HUES64 (cell line): ENCODE results near the gene TSGA10IP.

Experiments used
- H3K27ac ChIP-seq: 2 replicates; pipeline ENCODE4 v1.7.0; 2013; ENCODE audit warnings: low read depth, low read length, inconsistent platforms
- H3K27me3 ChIP-seq: 2 replicates; pipeline ENCODE4 v1.6.1; 2013; ENCODE audit warnings: mild to moderate bottlenecking, low read length; ENCODE audit not compliant: insufficient read depth
- H3K36me3 ChIP-seq: 2 replicates; pipeline ENCODE4 v1.6.1; 2013; ENCODE audit warnings: mild to moderate bottlenecking, low read length; ENCODE audit not compliant: insufficient read depth
- H3K4me1 ChIP-seq: 2 replicates; pipeline ENCODE4 v1.6.1; 2013; ENCODE audit warnings: mild to moderate bottlenecking, low read length, moderate library complexity; ENCODE audit not compliant: insufficient read depth
- H3K4me3 ChIP-seq: 2 replicates; pipeline ENCODE4 v1.5.1; 2013; ENCODE audit warnings: mild to moderate bottlenecking, low read length, moderate library complexity
- H3K9ac ChIP-seq: 2 replicates; pipeline ENCODE4 v1.6.1; 2013; ENCODE audit warnings: mild to moderate bottlenecking, low read depth, low read length
- H3K9me3 ChIP-seq: 2 replicates; pipeline ENCODE4 v1.6.1; 2013; ENCODE audit warnings: low read depth, low read length; ENCODE audit not compliant: insufficient read depth
- WGBS: fragments of 150-250, 120-280 bp; methylation state at CpG from one replicate; pipeline ENCODE4 v1.1.7; 2013; ENCODE audit warnings: missing lambda C conversion rate; 5-methylcytosine and 5-hydroxymethylcytosine counted together

TSGA10IP gene

DNA sequence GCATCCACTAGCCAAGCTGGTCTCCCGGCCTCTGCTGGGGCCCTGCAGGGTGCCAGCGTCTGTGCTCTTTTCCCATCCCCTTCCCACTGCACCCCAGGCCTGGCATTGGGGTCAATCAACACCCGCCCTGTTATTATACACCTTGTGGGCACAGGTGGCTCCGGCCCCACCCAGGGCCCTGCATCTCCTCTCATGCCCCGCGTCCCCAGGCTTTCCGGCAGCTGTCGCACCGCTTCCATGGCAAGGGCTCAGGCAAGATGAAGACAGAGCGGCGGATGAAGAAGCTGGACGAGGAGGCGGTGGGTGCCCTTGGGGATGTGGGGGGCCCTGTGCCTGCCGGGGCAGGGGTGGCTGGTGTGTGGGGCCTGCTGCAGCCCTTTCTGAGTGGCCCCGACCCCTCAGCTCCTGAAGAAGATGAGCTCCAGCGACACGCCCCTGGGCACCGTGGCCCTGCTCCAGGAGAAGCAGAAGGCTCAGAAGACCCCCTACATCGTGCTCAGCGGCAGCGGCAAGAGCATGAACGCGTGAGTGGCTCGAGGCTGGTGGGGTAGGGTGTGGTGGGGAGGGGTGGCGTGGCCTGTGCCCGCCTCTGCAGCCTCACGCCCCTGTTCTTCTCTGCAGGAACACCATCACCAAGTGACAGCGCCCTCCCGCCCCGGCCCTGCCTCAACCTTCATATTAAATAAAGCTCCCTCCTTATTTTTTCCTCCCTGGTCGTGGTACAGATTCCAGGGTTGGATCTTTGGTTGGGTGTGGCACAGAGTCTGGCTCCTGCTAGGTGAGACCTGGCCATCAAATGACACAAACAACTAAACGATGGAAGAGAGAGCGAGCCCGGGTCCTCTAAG, 33.3 kb downstream of the TSGA10IP start:
- Histone ChIP-seq H3K9me3 (no peaks in the 10 kb centered on the region), H3K27ac (no peak overlapping the region)

DNA sequence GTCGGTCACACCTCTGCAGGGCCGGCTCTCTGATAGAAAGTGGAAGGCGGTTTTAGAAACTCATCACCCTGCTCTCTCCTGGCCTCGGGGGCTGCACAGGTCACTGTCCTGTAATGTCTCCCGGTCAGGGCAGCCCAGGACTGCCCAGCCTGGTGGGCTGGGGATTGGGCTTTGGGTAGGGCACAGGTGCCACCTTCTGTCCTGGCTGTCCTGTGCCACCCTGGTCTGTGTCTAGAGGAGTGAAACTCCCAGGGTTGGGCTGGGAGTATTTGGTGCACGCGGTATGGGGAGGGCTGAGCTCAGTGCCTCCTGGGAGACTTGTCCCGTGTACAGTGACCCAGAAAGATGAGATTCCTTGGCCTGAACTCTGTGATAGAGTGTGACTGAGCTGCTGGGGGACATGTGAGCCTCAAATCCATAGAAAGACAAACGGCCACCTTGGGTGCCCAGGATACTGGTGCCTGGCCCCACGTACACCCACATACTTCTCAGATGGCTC, 34.0 kb downstream of the TSGA10IP start:
- Histone ChIP-seq H3K36me3 (peaks cover 41% of the 10 kb centered on the region), H3K4me1 (no peaks in the 10 kb centered on the region), H3K9ac (no peak overlapping the region), H3K27ac (no peak overlapping the region), H3K9me3 (no peaks in the 10 kb centered on the region), H3K27me3 (no peaks in the 10 kb centered on the region), H3K4me3 (no peak overlapping the region)
- 94% methylated on average over 10 of the region's 10 CpGs for WGBS

More for the DNA sequence above, 33.3 kb downstream of the TSGA10IP start:
- no peak overlapping the region for H3K4me3 ChIP-seq
- H3K27me3 ChIP-seq = no peaks in the 10 kb centered on the region
- 96% methylated on average over 34 of the region's 34 CpGs for WGBS
- peaks cover 42% of the 10 kb centered on the region for H3K36me3 ChIP-seq
- no peak overlapping the region for H3K9ac ChIP-seq
- no peaks in the 10 kb centered on the region for H3K4me1 ChIP-seq

DNA sequence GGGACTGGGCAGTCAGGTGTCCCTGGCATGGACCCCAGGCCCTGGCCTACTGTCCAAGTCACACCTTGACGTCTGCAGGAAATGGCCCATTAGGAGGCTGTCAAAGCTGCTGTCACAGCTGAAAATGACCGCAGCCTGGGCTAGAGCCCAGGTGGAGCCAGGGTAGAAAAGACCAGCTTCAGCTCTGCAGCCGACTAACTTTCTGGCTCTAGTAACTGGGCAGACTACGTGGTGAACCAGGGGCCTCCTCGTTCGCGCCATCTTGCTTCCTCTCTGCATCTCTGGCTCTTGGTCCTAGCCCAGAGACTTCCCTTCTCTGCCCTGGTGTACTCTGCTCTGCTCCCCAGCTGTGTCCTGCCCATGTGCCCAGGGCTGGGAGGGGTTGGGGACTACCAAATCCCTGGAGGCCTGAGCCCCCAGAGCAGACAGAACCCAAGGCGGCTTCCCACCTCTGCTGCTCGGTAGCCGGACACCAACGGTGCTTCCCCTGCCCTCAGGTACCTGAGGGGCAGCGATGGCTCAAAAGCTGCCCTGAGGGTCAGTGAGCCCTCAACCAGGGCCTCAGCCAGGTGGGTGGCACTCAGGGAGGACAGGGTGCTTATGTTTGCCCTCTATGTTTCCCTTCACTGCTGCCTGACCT, 35.9 kb downstream of the TSGA10IP start:
- Histone ChIP-seq H3K27ac (no peak overlapping the region), H3K4me1 (no peaks in the 10 kb centered on the region), H3K36me3 (peaks cover 36% of the 10 kb centered on the region), H3K4me3 (no peak overlapping the region), H3K9me3 (no peaks in the 10 kb centered on the region), H3K9ac (no peak overlapping the region), H3K27me3 (no peaks in the 10 kb centered on the region)
- WGBS = 88% methylated on average over 12 of the region's 12 CpGs

DNA sequence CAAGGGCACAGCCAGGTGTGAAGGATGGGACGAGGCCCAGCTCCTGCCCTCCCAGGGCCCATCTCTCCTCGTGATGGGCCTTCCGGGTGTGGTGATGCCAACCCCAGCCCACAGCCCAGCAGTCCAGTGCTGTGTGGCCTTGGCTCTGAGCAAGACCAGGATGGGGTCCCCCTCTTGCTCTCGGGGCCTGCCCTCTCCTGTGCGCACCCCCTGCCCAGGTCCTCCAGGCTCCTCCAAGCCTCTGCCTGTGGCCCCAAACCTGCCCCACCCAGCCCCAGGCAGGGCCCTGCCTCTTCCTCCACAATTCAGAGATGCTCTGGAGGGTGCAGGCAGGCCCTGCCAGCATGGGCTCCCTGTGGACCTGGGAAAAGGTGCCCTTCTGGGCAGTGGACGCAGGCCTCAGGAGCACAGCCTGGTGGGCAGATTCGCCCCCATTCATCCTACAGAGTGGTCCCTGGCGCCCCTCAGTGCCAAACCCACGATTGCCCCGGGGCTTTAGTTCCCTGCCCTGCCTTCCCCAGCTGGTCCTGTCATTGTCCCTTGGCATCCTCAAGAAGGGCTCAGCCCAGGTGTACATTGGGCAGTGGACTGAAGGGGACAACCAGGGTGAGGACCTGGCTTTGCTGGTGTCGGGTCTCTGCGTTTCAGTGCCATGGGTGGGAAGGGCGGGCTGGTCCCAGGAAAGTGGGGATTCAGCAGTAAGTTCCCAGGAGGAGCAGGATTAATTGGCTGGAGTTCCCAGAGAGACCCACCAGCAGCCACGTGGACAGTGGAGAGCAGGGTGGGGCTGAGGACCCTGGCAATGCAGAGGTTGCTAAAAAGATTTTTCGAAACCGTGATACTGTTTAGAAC, 36.9 kb downstream of the TSGA10IP start:
- H3K36me3 ChIP-seq = peaks cover 26% of the 10 kb centered on the region
- H3K9ac ChIP-seq = no peak overlapping the region
- no peaks in the 10 kb centered on the region for H3K4me1 ChIP-seq
- no peaks in the 10 kb centered on the region for H3K9me3 ChIP-seq
- WGBS = 86% methylated on average over 16 of the region's 16 CpGs
- H3K27ac ChIP-seq = no peak overlapping the region
- H3K4me3 ChIP-seq = no peak overlapping the region
- H3K27me3 ChIP-seq = no peaks in the 10 kb centered on the region

DNA sequence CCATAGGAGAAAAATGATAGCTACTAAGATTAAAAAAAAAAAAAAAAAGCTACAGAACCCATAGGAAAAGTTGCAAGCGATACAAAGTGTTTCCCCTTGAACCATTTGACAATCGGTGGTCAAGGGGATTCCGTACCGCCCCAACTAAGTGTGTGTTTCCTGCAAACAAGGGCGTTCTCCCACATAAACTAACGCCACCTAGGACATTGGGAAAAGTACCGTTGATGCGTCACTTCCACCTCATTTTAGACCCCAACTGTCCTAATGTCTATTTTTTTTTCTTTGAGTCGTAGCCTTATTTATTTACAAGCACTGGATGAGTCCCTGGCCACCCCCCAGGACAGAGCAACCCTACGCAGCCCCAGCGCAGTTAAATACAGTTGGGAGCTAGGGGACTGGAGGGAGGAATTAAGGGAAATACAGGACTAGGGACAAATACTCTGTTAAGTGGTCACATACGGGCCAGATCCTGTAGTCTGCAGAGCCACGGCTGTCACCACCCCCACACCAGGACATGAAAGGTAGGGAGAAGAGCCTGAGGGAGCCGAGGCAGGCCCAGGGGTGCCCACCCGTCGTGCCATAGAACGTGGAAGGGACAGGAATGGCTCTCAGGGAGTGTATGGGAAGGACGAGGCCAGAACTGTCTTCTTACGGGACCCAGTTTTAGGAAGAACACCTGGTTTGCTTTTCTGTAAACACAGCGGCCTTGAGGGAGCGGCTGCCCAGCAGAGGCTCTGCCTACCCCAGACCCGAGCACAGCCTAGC, 37.7 kb downstream of the TSGA10IP start:
- Histone ChIP-seq H3K4me1 (no peaks in the 10 kb centered on the region), H3K9ac (no peak overlapping the region), H3K36me3 (peaks cover 18% of the 10 kb centered on the region), H3K27me3 (no peaks in the 10 kb centered on the region), H3K9me3 (no peaks in the 10 kb centered on the region), H3K4me3 (no peak overlapping the region), H3K27ac (no peak overlapping the region)
- WGBS = 87% methylated on average over 22 of the region's 22 CpGs

DNA sequence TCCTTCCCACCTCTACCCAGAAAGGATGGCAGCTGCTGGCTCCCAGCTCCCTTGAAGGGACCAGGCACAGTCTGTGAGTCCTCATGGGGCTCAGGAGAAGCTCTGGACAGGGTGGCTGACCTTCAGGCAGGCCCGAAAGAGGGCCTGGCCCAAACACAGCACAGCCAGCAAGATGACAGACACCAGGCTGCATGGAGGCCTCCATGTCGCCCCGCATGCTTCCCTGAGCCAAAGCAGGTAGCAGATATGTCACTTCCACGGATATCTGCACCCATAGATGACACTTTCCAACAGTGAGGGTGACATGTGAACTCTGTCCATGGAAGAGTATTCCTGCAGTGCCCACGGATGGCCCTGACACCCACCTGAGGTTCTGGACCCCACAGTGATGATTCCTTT, 38.3 kb downstream of the TSGA10IP start:
- 90% methylated on average over 5 of the region's 5 CpGs for WGBS
- Histone ChIP-seq H3K4me3 (no peak overlapping the region), H3K36me3 (peaks cover 12% of the 10 kb centered on the region), H3K9me3 (no peaks in the 10 kb centered on the region), H3K27ac (no peak overlapping the region), H3K4me1 (no peaks in the 10 kb centered on the region), H3K9ac (no peak overlapping the region), H3K27me3 (no peaks in the 10 kb centered on the region)

DNA sequence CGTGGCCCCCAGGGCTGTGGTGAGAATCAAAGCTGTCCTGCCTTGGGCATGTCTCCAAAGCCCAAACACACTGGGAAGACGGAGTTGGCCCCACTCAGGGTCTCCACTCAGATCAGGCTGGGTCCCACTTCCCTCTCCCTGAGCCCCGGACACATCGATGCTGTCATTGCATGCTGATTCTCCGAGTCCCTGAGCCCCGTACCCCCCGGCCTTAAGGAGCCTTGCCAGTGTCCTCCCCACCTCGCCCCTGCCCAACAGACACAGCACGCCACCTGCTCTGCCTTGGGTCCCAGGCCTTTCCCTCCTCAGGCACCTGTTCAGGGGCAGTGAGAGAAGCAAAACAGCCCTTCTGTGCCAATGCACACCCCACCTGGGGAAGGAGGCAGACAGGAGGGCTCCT, 42.1 kb downstream of the TSGA10IP start:
- no peaks in the 10 kb centered on the region for H3K27me3 ChIP-seq
- H3K9me3 ChIP-seq = no peaks in the 10 kb centered on the region
- H3K4me1 ChIP-seq = no peaks in the 10 kb centered on the region
- H3K27ac ChIP-seq = no peak overlapping the region
- H3K36me3 ChIP-seq = 0 out of 2 replicates have a peak, but pooled peaks cover 3% of the 10 kb centered on the region
- no peak overlapping the region for H3K9ac ChIP-seq
- no peak overlapping the region for H3K4me3 ChIP-seq
- WGBS = 85% methylated on average over 9 of the region's 9 CpGs

DNA sequence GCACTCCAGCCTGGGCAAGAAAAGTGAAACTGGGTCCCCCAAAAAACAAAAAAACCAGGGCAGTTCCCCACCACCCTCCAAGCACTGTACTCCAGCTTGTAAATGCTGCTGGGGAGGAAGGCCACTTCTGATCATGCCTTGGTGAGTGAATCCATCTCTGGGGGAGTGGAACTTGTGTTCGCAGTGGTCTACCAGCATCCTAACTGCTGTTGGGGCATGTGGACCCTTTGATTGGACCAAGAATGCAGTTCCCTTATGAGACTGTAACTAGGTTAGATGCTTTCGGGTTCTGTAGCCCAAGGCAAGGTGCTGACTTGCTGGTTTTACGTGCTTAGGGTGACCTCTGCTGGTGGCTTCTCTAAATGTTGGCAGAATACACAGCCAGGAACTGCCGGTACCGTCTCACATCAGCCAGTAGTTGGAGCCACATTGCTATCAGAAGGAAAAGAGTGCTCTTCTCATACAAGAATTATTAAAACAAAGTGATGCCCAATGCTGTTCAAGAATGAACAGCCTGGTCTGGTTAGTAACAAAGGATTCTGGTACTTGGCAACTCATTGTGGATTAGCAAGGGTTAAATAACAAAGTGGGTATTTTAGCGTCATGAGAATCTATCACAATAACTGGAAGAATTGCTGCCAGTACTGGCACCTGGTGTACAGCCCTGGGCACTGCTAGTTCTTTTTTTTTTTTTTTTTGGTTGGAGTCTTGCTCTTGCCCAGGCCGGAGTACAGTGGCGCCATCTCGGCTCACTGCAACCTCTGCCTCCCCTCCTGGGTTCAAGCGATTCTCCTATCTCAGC, 43.7 kb downstream of the TSGA10IP start:
- H3K9ac ChIP-seq = no peak overlapping the region
- no peak overlapping the region for H3K4me3 ChIP-seq
- H3K4me1 ChIP-seq = no peaks in the 10 kb centered on the region
- 0 out of 2 replicates have a peak, but pooled peaks cover 3% of the 10 kb centered on the region for H3K36me3 ChIP-seq
- H3K27me3 ChIP-seq = no peaks in the 10 kb centered on the region
- H3K9me3 ChIP-seq = no peaks in the 10 kb centered on the region
- no peak overlapping the region for H3K27ac ChIP-seq
- WGBS = 56% methylated on average over 10 of the region's 10 CpGs

DNA sequence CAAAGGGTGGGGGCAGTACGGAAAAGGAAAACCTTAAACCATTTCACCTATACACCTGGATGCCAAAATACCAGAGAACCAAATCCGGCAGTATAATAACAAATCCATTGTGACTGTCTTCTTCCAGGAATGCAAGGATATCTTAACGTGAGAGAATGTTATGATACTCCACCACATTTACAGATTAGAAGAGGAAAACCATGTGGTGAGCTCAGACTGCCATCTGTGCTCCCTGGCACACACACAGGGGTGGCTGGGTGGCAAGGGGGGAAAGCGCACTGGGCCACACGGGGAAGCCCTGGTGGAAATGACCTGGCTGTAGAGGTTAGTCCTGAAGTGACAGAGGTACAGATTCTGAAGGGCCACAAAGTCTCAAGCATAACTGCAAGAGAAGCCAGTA, 46.8 kb downstream of the TSGA10IP start:
- Histone ChIP-seq H3K9me3 (no peaks in the 10 kb centered on the region), H3K4me3 (no peak overlapping the region), H3K4me1 (no peaks in the 10 kb centered on the region), H3K27ac (no peak overlapping the region), H3K36me3 (peaks cover 8% of the 10 kb centered on the region; the same call in 1 of the 2 replicates), H3K27me3 (no peaks in the 10 kb centered on the region), H3K9ac (no peak overlapping the region)
- WGBS = 90% methylated on average over 5 of the region's 5 CpGs

DNA sequence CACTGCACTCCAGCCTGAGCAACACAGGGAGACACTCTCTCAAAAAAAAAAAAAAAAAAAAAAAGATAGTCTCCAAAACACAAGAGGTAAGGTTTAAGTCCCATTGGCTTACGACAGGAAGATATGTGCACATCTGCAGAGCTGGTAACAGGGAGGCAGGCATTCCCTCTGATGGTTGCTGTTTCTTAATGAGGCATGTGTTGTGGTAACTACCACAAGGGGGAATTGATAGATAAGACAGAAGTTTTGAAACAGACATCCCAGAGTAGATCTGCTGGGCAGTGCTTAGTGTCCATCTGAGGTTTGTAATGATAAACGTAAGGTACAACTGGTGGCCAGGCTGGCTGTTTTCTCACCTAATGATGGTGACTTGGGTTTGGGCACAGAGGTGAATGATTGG, 52.0 kb downstream of the TSGA10IP start:
- H3K36me3 ChIP-seq = peaks cover 38% of the 10 kb centered on the region
- H3K9ac ChIP-seq = no peak overlapping the region
- 97% methylated on average over 2 of the region's 2 CpGs for WGBS

More for the DNA sequence above, 52.0 kb downstream of the TSGA10IP start:
- Histone ChIP-seq H3K4me1 (no peaks in the 10 kb centered on the region), H3K27ac (no peak overlapping the region), H3K4me3 (no peak overlapping the region), H3K27me3 (no peaks in the 10 kb centered on the region), H3K9me3 (no peaks in the 10 kb centered on the region)
